ENCODE results near the gene NIT1.

NIT1 gene

DNA sequence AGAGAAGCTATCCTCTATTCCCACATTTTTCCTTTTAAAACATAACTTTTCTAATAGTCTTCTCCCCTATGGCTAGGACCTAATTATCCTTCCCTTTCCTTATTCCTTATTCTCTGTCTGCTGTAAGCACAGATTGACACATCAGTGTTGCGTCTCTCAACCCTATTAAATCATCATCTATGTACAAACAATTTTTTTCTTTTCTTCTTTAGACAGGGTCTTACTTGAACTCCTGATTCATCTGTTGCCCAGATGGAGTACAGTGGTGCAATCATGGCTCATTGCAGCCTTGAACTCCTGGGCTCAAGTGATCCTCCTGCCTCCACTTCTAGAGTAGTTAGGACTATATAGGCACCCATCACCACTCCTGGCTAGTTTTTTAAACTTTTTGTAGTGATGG is 11.5 kb upstream of the NIT1 start:
- Histone ChIP-seq H3K9ac (ENCODE audit: low read length) (no peak overlapping the region), H3K27ac (ENCODE audit: low read length) (no peak overlapping the region), H3K4me1 (ENCODE audit: low read length) (peaks cover 3% of the 10 kb centered on the region; the same call in 1 of the 2 replicates), H3K9me3 (ENCODE audit: insufficient read depth, low read length) (no peaks in the 10 kb centered on the region), H3K79me2 (ENCODE audit: low read length) (peaks cover 87% of the 10 kb centered on the region), H3K36me3 (replicated peaks; ENCODE audit: low read depth, low read length) (peaks cover 29% of the 10 kb centered on the region), H3K27me3 (ENCODE audit: low read depth, low read length) (no peaks in the 10 kb centered on the region), H4K20me1 (ENCODE audit: insufficient read depth, low read length) (peaks cover 10% of the 10 kb centered on the region), H3K4me3 (ENCODE audit: low read length) (no peak overlapping the region), H2AFZ (ENCODE audit: low read depth, low read length) (no peak overlapping the region), H3K4me2 (ENCODE audit: low read length) (no peak overlapping the region)
- TF ChIP-seq EZH2phosphoT487 (IDR thresholded peaks at IDR 0.05; ENCODE audit: low read depth) = no peak
- TF ChIP-seq, protein P1, sequence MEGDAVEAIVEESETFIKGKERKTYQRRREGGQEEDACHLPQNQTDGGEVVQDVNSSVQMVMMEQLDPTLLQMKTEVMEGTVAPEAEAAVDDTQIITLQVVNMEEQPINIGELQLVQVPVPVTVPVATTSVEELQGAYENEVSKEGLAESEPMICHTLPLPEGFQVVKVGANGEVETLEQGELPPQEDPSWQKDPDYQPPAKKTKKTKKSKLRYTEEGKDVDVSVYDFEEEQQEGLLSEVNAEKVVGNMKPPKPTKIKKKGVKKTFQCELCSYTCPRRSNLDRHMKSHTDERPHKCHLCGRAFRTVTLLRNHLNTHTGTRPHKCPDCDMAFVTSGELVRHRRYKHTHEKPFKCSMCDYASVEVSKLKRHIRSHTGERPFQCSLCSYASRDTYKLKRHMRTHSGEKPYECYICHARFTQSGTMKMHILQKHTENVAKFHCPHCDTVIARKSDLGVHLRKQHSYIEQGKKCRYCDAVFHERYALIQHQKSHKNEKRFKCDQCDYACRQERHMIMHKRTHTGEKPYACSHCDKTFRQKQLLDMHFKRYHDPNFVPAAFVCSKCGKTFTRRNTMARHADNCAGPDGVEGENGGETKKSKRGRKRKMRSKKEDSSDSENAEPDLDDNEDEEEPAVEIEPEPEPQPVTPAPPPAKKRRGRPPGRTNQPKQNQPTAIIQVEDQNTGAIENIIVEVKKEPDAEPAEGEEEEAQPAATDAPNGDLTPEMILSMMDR (IDR thresholded peaks at IDR 0.05; ENCODE audit: low read depth, low read length) = no peak

DNA sequence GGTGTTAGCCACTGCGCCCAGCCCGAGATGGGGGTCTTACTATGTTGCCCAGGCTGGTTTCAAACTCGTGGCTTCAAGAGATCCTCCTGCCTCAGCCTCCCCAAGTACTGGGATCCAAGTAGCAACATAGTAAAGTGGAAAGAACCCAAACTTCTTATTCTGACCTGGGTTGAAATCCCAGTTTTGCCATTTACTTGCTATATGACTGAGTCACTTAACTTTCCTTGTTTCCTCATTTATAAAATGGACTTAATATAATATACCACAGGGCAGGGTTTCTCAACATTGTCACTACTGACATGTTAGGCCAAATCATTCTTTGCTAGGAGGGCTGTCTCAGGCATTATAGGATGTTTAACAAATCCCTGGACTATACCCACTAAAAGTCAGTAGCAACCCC is 6.8 kb upstream of the NIT1 start:
- Histone ChIP-seq H3K4me1 (ENCODE audit: low read length) (peaks cover 13% of the 10 kb centered on the region), H3K9ac (ENCODE audit: low read length) (no peak overlapping the region), H4K20me1 (ENCODE audit: insufficient read depth, low read length) (peaks cover 44% of the 10 kb centered on the region), H3K27ac (ENCODE audit: low read length) (no peak overlapping the region), H3K36me3 (replicated peaks; ENCODE audit: low read depth, low read length) (peaks cover 21% of the 10 kb centered on the region), H3K4me3 (ENCODE audit: low read length) (no peak overlapping the region), H3K4me2 (ENCODE audit: low read length) (no peak overlapping the region), H3K27me3 (ENCODE audit: low read depth, low read length) (no peaks in the 10 kb centered on the region), H2AFZ (ENCODE audit: low read depth, low read length) (no peak overlapping the region), H3K79me2 (ENCODE audit: low read length) (peaks cover 98% of the 10 kb centered on the region), H3K9me3 (ENCODE audit: insufficient read depth, low read length) (no peaks in the 10 kb centered on the region)
- no peak for TF ChIP-seq EZH2phosphoT487 (IDR thresholded peaks at IDR 0.05; ENCODE audit: low read depth)
- TF ChIP-seq, protein P1 (IDR thresholded peaks at IDR 0.05; ENCODE audit: low read depth, low read length) = no peak

DNA sequence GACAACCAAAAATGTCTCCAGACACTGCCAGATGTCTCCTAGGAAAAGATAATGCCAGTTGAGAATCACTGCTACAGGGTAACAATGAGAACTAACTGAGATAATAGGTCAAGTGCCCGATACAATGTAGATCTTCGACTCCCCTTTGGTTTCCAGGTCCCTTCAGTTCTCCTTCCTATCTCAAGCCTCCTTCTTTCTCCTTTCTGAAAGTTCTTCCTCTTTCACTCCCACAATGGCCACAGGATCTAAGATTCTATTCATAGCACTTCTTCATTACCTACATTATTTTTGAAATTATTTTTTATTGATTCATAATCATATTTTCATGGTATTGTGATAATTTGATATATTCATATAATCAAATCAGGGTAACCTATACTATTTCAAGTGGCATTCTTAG is 6.4 kb upstream of the NIT1 start:
- Histone ChIP-seq H3K36me3 (replicated peaks; ENCODE audit: low read depth, low read length) (peaks cover 19% of the 10 kb centered on the region), H3K4me1 (ENCODE audit: low read length) (peaks cover 15% of the 10 kb centered on the region), H3K4me3 (ENCODE audit: low read length) (no peak overlapping the region)

DNA sequence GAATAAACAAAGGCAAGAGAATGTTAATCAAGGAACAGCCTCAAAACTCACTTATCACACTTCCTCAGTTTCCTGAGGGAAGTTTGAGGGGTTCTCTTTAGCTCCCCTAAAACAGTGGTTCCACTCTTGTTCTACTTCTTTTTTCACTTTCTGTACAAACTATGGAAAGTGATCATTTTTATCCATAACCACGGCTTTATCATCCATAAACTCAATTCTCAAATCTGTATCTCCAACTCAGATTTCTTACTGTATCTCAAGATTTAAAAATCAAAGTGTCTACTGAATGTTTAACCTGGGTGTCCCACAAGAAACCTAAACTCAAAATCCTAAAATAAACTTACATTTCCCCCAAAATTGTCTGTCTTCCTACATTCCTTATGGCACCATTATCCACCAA is 4.0 kb upstream of the NIT1 start:
- Histone ChIP-seq H3K27me3 (ENCODE audit: low read depth, low read length) (no peaks in the 10 kb centered on the region), H3K9ac (ENCODE audit: low read length) (no peak overlapping the region), H2AFZ (ENCODE audit: low read depth, low read length) (no peak overlapping the region), H3K79me2 (ENCODE audit: low read length) (peaks cover 100% of the 10 kb centered on the region), H3K4me3 (ENCODE audit: low read length) (no peak overlapping the region), H3K9me3 (ENCODE audit: insufficient read depth, low read length) (no peaks in the 10 kb centered on the region), H3K36me3 (replicated peaks; ENCODE audit: low read depth, low read length) (peaks cover 16% of the 10 kb centered on the region), H4K20me1 (ENCODE audit: insufficient read depth, low read length) (peaks cover 42% of the 10 kb centered on the region), H3K4me2 (ENCODE audit: low read length) (no peak overlapping the region), H3K4me1 (ENCODE audit: low read length) (peaks cover 24% of the 10 kb centered on the region), H3K27ac (ENCODE audit: low read length) (no peak overlapping the region)
- no peak for TF ChIP-seq EZH2phosphoT487 (IDR thresholded peaks at IDR 0.05; ENCODE audit: low read depth)

More for the DNA sequence above, 6.4 kb upstream of the NIT1 start:
- Histone ChIP-seq H4K20me1 (ENCODE audit: insufficient read depth, low read length) (peaks cover 42% of the 10 kb centered on the region), H3K27me3 (ENCODE audit: low read depth, low read length) (no peaks in the 10 kb centered on the region), H3K27ac (ENCODE audit: low read length) (no peak overlapping the region), H3K4me2 (ENCODE audit: low read length) (no peak overlapping the region), H2AFZ (ENCODE audit: low read depth, low read length) (no peak overlapping the region), H3K9me3 (ENCODE audit: insufficient read depth, low read length) (no peaks in the 10 kb centered on the region), H3K9ac (ENCODE audit: low read length) (no peak overlapping the region), H3K79me2 (ENCODE audit: low read length) (peaks cover 98% of the 10 kb centered on the region)
- TF ChIP-seq EZH2phosphoT487 (IDR thresholded peaks at IDR 0.05; ENCODE audit: low read depth) = no peak
- TF ChIP-seq, protein P1 (IDR thresholded peaks at IDR 0.05; ENCODE audit: low read depth, low read length) = no peak

DNA sequence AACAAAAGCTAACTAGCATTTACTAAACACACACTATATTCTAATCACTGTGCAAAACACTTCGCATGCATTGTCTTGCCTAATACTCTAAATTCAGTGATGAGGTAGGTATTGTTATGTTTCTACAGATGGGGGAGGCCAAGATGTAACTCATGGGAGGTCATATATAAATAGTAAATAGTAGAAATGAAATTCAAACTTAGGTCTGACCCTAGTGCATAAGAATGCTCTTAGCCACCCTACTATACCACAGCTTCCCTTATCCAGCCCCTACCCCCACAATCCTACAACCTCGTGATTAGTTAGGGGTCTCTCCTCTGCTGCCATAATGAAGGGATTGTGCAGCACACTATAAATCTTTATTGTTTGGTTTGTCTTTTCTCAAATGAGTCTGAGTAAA is 3.3 kb upstream of the NIT1 start:
- no peak overlapping the region for H2AFZ ChIP-seq (ENCODE audit: low read depth, low read length)
- peaks cover 98% of the 10 kb centered on the region for H3K79me2 ChIP-seq (ENCODE audit: low read length)
- H4K20me1 ChIP-seq (ENCODE audit: insufficient read depth, low read length) = peaks cover 42% of the 10 kb centered on the region
- H3K36me3 ChIP-seq (replicated peaks; ENCODE audit: low read depth, low read length) = peaks cover 13% of the 10 kb centered on the region
- peaks cover 31% of the 10 kb centered on the region for H3K4me1 ChIP-seq (ENCODE audit: low read length)
- no peak for TF ChIP-seq EZH2phosphoT487 (IDR thresholded peaks at IDR 0.05; ENCODE audit: low read depth)
- TF ChIP-seq, protein P1 (IDR thresholded peaks at IDR 0.05; ENCODE audit: low read depth, low read length) = no peak
- no peaks in the 10 kb centered on the region for H3K9me3 ChIP-seq (ENCODE audit: insufficient read depth, low read length)
- no peak overlapping the region for H3K4me3 ChIP-seq (ENCODE audit: low read length)
- no peaks in the 10 kb centered on the region for H3K27me3 ChIP-seq (ENCODE audit: low read depth, low read length)
- no peak overlapping the region for H3K9ac ChIP-seq (ENCODE audit: low read length)
- H3K4me2 ChIP-seq (ENCODE audit: low read length) = no peak overlapping the region
- no peak overlapping the region for H3K27ac ChIP-seq (ENCODE audit: low read length)
